Vagina (tissue), 2 donors: Measurements from ENCODE around the gene PELI2.

Experiments used
- POLR2A ChIP-seq, 2 donors: fragments of 450-650 bp; IDR thresholded peaks; one replicate each; pipeline ENCODE4 v1.6.1; 2017; ENCODE audit warnings: antibody characterized with exemption in 2 of 2, mild to moderate bottlenecking in 2 of 2, moderate library complexity in 2 of 2
- POLR2AphosphoS5 ChIP-seq, 2 donors: sonication (generic); formaldehyde crosslinking; IDR thresholded peaks; one replicate each; pipeline ENCODE4 v1.9.0; 2017; ENCODE audit warnings: antibody characterized with exemption in 2 of 2, mild to moderate bottlenecking in 2 of 2, low read depth in 1 of 2; ENCODE audit not compliant: insufficient read depth in 1 of 2
- TF ChIP-seq, protein P1 (sequence below), 3 experiments: fragments of 450-650 bp in 2 of 3; fragments of 200-600 bp in 1 of 3; sonication (generic) in 1 of 3; IDR thresholded peaks; one replicate each; pipeline ENCODE4 v1.5.1; 2017 to 2019; ENCODE audit warnings: antibody characterized with exemption in 3 of 3, mild to moderate bottlenecking in 2 of 3, moderate library complexity in 2 of 3

DNA sequence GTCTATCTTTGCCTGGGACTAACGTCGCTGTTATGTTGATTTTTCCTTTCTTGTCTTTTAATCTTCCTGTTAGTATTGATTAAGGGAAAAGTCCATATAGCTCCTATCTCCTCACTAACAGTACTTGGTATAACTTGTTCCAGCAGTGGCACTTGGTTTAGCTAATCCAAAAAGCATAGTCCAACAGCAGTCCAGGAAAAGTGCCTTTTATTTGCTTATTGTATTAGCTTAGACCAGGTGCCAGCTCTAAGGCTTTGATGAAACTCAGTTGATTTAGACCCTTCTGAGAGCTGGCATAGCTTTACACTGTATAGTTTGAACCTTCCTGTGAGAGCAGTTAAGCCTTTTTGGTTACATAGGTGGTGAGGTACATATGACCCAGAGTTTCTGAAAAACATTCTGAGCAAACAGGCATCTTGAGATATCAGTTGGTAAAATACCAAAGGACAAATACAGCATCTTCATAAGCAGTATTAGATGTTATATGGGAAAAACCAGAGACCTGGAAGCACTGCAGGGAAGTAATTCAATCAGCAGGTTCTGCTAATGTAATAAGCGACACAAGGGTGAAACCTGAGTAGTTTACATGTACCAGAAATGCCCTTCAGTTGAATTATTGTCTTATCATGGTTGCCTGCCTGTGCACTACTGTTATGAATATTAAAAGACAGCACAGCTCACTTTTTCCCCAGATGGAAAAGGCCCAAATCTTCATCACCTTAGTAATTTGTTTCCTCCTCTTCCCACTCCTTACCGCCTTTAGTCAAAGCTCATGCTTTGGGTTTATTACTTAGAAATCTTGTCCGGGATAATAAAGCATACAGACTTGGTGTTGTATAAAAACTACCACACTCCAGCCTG is 13.0 kb downstream of the PELI2 start:
- TF ChIP-seq POLR2A (IDR thresholded peaks at IDR 0.05) (no peak), POLR2AphosphoS5 (IDR thresholded peaks at IDR 0.05; ENCODE audit: insufficient read depth in 1 of 2, low read depth in 1 of 2) (no peak)
- TF ChIP-seq, protein P1, sequence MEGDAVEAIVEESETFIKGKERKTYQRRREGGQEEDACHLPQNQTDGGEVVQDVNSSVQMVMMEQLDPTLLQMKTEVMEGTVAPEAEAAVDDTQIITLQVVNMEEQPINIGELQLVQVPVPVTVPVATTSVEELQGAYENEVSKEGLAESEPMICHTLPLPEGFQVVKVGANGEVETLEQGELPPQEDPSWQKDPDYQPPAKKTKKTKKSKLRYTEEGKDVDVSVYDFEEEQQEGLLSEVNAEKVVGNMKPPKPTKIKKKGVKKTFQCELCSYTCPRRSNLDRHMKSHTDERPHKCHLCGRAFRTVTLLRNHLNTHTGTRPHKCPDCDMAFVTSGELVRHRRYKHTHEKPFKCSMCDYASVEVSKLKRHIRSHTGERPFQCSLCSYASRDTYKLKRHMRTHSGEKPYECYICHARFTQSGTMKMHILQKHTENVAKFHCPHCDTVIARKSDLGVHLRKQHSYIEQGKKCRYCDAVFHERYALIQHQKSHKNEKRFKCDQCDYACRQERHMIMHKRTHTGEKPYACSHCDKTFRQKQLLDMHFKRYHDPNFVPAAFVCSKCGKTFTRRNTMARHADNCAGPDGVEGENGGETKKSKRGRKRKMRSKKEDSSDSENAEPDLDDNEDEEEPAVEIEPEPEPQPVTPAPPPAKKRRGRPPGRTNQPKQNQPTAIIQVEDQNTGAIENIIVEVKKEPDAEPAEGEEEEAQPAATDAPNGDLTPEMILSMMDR (IDR thresholded peaks at IDR 0.05) = no peak
